Testis (tissue), 3 donors: ENCODE measurements around the gene RPL31. TPM values are rescaled to one million over a fixed set of nuclear protein-coding genes. Genes with fewer than 3 reads are reported as not detected.

Experiments
- DNase-seq: peaks from one replicate; pipeline ENCODE4 v3.0.0-alpha.2; 2019
- H3K27ac ChIP-seq, 2 donors: fragments of 200-600 bp; sonication (generic); one replicate each; pipeline ENCODE4 v1.5.1; 2019
- H3K27me3 ChIP-seq: fragments of 200-600 bp; sonication (generic); one replicate; pipeline ENCODE4 v1.5.1; 2019
- H3K36me3 ChIP-seq: fragments of 200-600 bp; sonication (generic); one replicate; pipeline ENCODE4 v1.5.1; 2017; ENCODE audit warnings: low read depth; ENCODE audit errors: missing control alignments
- H3K4me1 ChIP-seq: fragments of 200-600 bp; sonication (generic); one replicate; pipeline ENCODE4 v1.5.1; 2019
- H3K4me3 ChIP-seq, 2 donors: fragments of 200-600 bp; sonication (generic); one replicate each; pipeline ENCODE4 v1.5.1; 2017 to 2019
- H3K9me3 ChIP-seq: fragments of 200-600 bp; sonication (generic); one replicate; pipeline ENCODE4 v1.5.1; 2017
- POLR2A ChIP-seq: fragments of 450-650 bp; IDR thresholded peaks from one replicate; pipeline ENCODE4 v1.6.1; 2017; ENCODE audit warnings: antibody characterized with exemption, mild to moderate bottlenecking, moderate library complexity
- WGBS, 2 donors: methylation state at CpG; one replicate each; pipeline ENCODE4 v1.1.5; 2018; 5-methylcytosine and 5-hydroxymethylcytosine counted together
- intact Hi-C: fragments of 100-400 bp; cut with DNase I; formaldehyde crosslinking; loops from one replicate; pipeline ENCODE4 v1.15.1; 2023; ENCODE audit warnings: low total_unique reads
- polyA plus RNA-seq: library from polyadenylated mRNA; stranded (reverse); fragments of 350-450 nt; fragmentation: Illumina TruSeq; extraction: RNeasy Lipid Tissue Mini Kit (QIAGEN cat#74804); gene quantifications from one replicate; pipeline ENCODE4 v1.2.3, GENCODE V29; 2014; ENCODE audit warnings: low read depth, low replicate concordance; ENCODE audit not compliant: insufficient read depth
- total RNA-seq, 2 donors: library from RNA; depleted of rRNA; stranded (reverse); fragments of >200 nt; gene quantifications; one replicate each; pipeline ENCODE4 v1.2.3, GENCODE V29; 2016
- TF ChIP-seq, protein P1 (sequence below), 3 experiments: fragments of 450-650 bp in 2 of 3; fragments of 200-600 bp in 1 of 3; sonication (generic) in 1 of 3; IDR thresholded peaks; one replicate each; pipeline ENCODE4 v1.5.1; 2016 to 2019; ENCODE audit warnings: antibody characterized with exemption in 3 of 3, mild to moderate bottlenecking in 2 of 3, moderate library complexity in 1 of 3

Gene RPL31
- total and polyA plus RNA-seq, 3 donors from 2014 or later = 404 to 1,643 (median 715) TPM

DNA sequence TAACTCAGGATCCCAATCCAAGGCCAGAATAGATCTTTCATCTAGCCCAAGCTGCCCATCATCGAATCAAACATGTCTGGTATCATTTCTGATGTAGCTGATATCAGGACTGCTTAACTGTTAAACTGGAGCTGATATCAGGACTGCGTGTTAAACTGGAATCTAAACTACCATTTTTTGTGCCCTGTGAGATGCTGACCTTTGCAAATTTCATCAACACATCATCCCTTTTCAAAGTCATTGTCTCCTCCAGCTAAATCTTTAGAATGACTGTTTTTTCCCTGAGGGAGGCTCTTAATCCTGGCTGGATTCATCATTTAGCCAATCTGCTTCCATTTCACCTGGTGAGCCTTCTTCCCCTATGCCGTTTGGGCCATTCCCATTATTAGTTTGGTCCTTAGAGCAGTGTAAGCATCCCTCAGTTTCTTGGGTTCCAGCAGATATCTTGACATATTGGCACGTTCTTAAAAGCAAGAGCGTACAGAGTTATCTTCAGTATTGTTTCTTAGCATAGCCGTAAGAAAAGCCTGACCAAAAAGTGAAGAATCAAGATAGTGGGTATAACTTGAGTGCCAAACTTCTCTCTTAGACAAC is 12.3 kb downstream of the RPL31 start:
- Histone ChIP-seq H3K27me3 (no peaks in the 10 kb centered on the region), H3K27ac (no peak overlapping the region), H3K9me3 (no peaks in the 10 kb centered on the region), H3K4me3 (no peak overlapping the region), H3K4me1 (no peaks in the 10 kb centered on the region), H3K36me3 (no peaks in the 10 kb centered on the region)
- TF ChIP-seq, protein P1, sequence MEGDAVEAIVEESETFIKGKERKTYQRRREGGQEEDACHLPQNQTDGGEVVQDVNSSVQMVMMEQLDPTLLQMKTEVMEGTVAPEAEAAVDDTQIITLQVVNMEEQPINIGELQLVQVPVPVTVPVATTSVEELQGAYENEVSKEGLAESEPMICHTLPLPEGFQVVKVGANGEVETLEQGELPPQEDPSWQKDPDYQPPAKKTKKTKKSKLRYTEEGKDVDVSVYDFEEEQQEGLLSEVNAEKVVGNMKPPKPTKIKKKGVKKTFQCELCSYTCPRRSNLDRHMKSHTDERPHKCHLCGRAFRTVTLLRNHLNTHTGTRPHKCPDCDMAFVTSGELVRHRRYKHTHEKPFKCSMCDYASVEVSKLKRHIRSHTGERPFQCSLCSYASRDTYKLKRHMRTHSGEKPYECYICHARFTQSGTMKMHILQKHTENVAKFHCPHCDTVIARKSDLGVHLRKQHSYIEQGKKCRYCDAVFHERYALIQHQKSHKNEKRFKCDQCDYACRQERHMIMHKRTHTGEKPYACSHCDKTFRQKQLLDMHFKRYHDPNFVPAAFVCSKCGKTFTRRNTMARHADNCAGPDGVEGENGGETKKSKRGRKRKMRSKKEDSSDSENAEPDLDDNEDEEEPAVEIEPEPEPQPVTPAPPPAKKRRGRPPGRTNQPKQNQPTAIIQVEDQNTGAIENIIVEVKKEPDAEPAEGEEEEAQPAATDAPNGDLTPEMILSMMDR (IDR thresholded peaks at IDR 0.05) = no peak
- DNase-seq = no peak
- intact Hi-C loops = no loop called here
- 89 to 94% methylated on average over 6 of the region's 6 CpGs for WGBS, 2 donors

DNA sequence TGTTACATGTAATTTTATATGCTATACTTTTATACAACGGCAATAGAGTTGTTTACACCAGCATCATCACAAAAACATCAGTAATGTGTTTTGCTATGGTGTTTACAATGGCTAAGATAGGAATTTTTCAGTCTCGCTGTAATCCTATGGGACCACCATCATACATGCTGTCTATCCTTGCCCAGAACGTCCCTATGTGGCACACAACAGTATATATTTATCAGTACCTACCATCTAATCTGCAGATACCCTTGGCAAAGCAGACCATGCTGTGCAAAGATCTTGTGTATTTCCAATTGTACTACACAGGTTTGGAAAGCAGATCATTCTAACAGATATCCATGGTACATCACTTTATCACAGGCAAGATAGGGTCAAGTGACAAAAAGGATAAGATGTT is 15.3 kb downstream of the RPL31 start:
- Histone ChIP-seq H3K27ac (no peak overlapping the region), H3K9me3 (no peaks in the 10 kb centered on the region), H3K36me3 (no peaks in the 10 kb centered on the region), H3K27me3 (no peaks in the 10 kb centered on the region), H3K4me3 (no peak overlapping the region), H3K4me1 (no peaks in the 10 kb centered on the region)
- WGBS, 2 donors = 84 to 88% methylated on average over 3 of the region's 3 CpGs
- DNase-seq = no peak
- TF ChIP-seq POLR2A = no peak
- TF ChIP-seq, protein P1 (IDR thresholded peaks at IDR 0.05) = no peak
- intact Hi-C loops = no loop called here

DNA sequence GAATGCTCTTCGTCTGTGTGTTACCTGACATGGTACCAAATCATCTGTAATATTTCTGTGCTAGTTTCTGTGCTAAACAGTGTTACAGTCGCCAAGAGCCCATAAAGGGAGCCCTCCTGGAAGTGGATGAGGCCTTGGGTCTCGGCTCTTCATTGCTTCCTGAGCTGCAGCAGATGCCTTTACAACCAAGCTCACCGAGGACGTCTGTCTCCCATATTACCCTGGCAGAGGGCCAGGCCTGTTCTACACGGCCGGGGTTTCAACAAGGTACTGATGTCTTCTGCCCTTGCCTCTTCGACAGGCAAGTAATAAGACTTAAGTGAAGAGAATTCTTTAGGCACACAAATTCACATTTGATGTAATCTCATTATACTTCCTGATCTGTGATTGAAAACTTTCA is 16.8 kb downstream of the RPL31 start:
- intact Hi-C loops = no loop called here
- H3K36me3 ChIP-seq = no peaks in the 10 kb centered on the region
- 58 to 66% methylated on average over 8 of the region's 8 CpGs for WGBS, 2 donors

DNA sequence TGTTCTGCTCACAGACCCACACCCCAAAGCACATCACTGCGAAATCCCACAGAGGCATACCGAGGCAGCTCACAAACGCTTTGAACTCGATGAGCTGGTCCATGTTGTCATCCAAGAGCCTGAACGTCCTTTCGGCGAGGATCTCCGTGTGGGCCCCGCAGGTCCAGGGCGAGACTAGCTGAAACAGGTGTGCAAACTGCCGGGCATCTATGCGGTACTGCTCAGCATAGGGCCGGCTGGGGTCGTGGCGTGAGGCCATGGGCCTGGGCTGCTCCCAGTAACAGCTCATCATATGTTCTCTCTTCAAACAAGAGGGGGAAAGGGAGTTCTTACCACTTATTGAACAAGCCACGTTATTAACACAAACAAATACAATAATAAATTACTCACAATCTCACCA is 20.1 kb downstream of the RPL31 start:
- Histone ChIP-seq H3K4me3 (no peak overlapping the region), H3K36me3 (no peaks in the 10 kb centered on the region), H3K27me3 (no peaks in the 10 kb centered on the region), H3K27ac (no peak overlapping the region), H3K9me3 (no peaks in the 10 kb centered on the region), H3K4me1 (no peaks in the 10 kb centered on the region)
- TF ChIP-seq, protein P1 (IDR thresholded peaks at IDR 0.05) = no peak
- TF ChIP-seq POLR2A = no peak
- intact Hi-C loops = no loop called here
- no peak for DNase-seq
- WGBS, 2 donors = 86 to 88% methylated on average over 15 to 16 of the region's 16 CpGs

More for the DNA sequence above, 16.8 kb downstream of the RPL31 start:
- Histone ChIP-seq H3K4me3 (no peak overlapping the region), H3K4me1 (no peaks in the 10 kb centered on the region), H3K27ac (no peak overlapping the region), H3K27me3 (no peaks in the 10 kb centered on the region), H3K9me3 (no peaks in the 10 kb centered on the region)
- no peak for TF ChIP-seq POLR2A
- TF ChIP-seq, protein P1 (IDR thresholded peaks at IDR 0.05) = no peak
- no peak for DNase-seq
